ENCODE results near the gene ITGA4. TPM values are rescaled to one million over a fixed set of nuclear protein-coding genes. Genes with fewer than 3 reads are reported as not detected.

The ITGA4 gene
- total and polyA plus RNA-seq, 9 of the 15 experiments (the other 6 are each of a cell fraction or from before 2014, with no cell fraction given) = 0.06 to 0.81 (median 0.27) TPM

- TF ChIP-seq RERE (CRISPR knock-in tag; IDR thresholded peaks at IDR 0.05; ENCODE audit: borderline replicate concordance) (no peak), ZBTB17 (CRISPR knock-in tag; IDR thresholded peaks at IDR 0.05) (no peak)
Observed at GRCh38 chr2:181528441-181528840, 71.3 kb downstream of the ITGA4 start (continued).

DNA sequence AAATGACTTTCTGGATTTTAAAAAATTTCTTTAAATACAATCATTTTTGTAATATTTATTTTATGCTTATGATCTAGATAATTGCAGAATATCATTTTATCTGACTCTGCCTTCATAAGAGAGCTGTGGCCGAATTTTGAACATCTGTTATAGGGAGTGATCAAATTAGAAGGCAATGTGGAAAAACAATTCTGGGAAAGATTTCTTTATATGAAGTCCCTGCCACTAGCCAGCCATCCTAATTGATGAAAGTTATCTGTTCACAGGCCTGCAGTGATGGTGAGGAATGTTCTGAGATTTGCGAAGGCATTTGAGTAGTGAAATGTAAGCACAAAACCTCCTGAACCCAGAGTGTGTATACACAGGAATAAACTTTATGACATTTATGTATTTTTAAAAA lies 79.5 kb downstream of the ITGA4 start:
- in situ Hi-C loops (cut with MboI) = no loop called here
- Histone ChIP-seq H3K27ac (ENCODE audit: extremely low read depth, low read depth, low read length) (no peak overlapping the region), H3K4me1 (replicated peaks in 1 of 2; ENCODE audit: control insufficient read depth in 2 of 2, insufficient read depth in 2 of 2, low read length in 2 of 2) (no peaks in the 10 kb centered on the region), H3K4me2 (ENCODE audit: insufficient read depth, low read length) (no peak overlapping the region), H4K20me1 (replicated peaks; ENCODE audit: control insufficient read depth, insufficient read depth, low read length) (no peaks in the 10 kb centered on the region), H3K9me1 (ENCODE audit: control insufficient read depth, insufficient read depth, low read length) (no peaks in the 10 kb centered on the region), H3K36me3 (ENCODE audit: control insufficient read depth, insufficient read depth, low read length) (no peaks in the 10 kb centered on the region), H3K79me2 (ENCODE audit: control insufficient read depth, insufficient read depth, low read length) (no peaks in the 10 kb centered on the region), H3K9ac (ENCODE audit: insufficient read depth in 1 of 2, low read depth in 2 of 2, low read length in 2 of 2) (no peak overlapping the region), H3K9me3 (replicated peaks; ENCODE audit: control insufficient read depth, insufficient read depth, low read depth, low read length) (no peaks in the 10 kb centered on the region; the same call in 1 of the 2 replicates), H3K27me3 (ENCODE audit: control insufficient read depth in 2 of 2, insufficient read depth in 2 of 2, low read length in 2 of 2) (no peaks in the 10 kb centered on the region), H2AFZ (ENCODE audit: low read depth, low read length) (no peak overlapping the region), H3K4me3 (no peak overlapping the region)
- FAIRE-seq = no peak
- POLR2A ChIA-PET = no interaction called here
- CTCF ChIA-PET (ENCODE audit: low intra/inter-chr PET ratio) = no interaction called here
- no TSS peak for BruUV-seq (replicated peaks)
- intact Hi-C loops (cut with micrococcal nuclease) = no loop called here
- 8% methylated on average over 2 of the region's 2 CpGs for WGBS (ENCODE audit: insufficient coverage, low coverage, missing lambda C conversion rate)
- TF ChIP-seq DLX4 (CRISPR knock-in tag; IDR thresholded peaks at IDR 0.05) (no peak), ZNF507 (tag; conservative IDR thresholded peaks at IDR 0.05) (no peak), TARDBP (IDR thresholded peaks at IDR 0.05) (no peak), ARHGAP35 (IDR thresholded peaks at IDR 0.05; ENCODE audit: partially characterized antibody) (no peak), KDM4B (IDR thresholded peaks at IDR 0.05; ENCODE audit: borderline replicate concordance in 2 of 2, low read depth in 1 of 2) (no peak), ZNF232 (CRISPR knock-in tag; IDR thresholded peaks at IDR 0.05) (no peak), HNRNPL (IDR thresholded peaks at IDR 0.05; ENCODE audit: low read depth, low read length) (no peak), SMAD4 (CRISPR knock-in tag; conservative IDR thresholded peaks at IDR 0.05) (no peak)
- no peak for DNase-seq (ENCODE audit: extremely low read depth in 1 of 4, low spot score in 3 of 4)
- ATAC-seq = no peak

All from K562 (cell line).